ENCODE data around the gene SAMHD1.
A peak's percentile ranks its signal among the peaks of the same experiment; 100 is the strongest.
"Not testable (repeated sequence)": the region's sequence is repeated elsewhere in the genome, so short reads cannot be mapped to it uniquely, and the experiment has no call there.

SAMHD1 gene

DNA sequence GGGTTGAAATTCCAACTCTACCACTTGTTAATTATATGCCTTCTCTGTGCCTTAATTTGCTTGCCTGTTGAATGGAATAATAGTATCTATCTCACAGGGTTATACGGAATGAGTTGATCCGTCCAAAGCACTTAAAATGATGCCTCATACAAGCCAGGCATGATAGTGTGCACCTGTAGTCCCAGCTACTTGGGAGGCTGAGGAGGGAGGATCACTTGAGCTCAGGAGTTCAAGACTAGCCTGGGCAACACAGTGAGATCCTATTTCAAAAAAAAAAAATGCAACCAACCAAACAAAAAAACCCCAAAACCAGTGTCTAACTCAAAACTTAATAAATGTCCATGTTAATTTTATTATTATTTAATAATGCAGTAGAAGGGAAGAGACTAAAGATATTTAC lies 35.3 kb downstream of the SAMHD1 start:
- DNase-seq (ENCODE audit: low spot score) = no peak

DNA sequence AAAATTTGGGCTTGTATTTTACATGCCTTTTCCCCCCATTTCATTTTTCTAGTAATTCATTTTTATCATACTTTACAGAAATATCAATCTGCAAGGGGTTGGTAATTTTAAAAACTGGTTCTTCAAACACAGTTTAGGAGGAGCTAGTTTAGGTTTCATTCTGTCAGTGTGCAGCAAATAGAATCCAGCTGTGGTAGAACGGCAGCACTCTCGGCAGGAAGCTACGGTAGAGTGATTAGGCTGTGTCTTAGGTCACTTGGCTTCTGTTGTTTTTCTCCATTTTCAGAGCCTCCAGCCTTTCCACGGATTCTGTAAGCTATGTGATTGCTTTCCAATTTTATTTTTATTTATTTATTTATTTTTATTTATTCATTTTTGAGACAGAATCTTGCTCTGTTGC lies 42.9 kb downstream of the SAMHD1 start:
- no peak for DNase-seq (ENCODE audit: low spot score)

DNA sequence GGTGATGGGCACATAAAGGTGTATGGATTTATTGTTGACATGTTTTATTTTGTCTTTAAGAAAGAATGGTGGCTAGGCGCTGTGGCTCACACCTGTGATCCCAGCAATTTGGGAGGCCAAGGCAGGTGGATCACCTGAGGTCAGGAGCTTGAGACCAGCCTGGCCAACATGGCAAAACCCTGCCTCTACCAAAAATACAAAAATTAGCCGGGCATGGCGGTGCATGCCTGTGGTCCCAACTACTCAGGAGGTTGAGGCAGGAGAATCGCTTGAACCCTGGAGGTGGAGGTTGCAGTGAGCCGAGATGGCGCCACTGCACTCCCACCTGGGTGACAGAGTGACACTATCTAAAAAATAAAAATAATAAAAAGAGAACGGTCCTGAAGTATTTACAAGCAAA lies 45.4 kb downstream of the SAMHD1 start:
- not testable (repeated sequence) for DNase-seq (ENCODE audit: low spot score)

DNA sequence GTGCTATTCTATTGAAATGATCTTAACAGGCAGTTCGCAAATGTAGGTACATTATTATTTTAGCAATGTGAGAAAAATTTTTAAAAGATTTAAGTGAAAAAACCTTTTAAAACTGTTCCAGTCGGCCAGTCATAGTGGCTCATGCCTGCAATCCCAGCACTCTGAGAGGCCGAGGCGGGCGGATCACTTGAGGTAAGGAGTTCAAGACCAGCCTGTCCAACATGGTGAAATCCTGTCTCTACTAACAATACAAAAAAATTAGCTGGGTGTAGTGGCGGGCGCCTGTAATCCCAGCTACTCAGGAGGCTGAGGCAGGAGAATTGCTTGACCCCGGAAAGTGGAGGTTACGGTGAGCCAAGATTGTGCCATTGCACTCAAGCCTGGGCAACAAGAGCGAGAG lies 45.9 kb downstream of the SAMHD1 start:
- not testable (repeated sequence) for DNase-seq (ENCODE audit: low spot score)

DNA sequence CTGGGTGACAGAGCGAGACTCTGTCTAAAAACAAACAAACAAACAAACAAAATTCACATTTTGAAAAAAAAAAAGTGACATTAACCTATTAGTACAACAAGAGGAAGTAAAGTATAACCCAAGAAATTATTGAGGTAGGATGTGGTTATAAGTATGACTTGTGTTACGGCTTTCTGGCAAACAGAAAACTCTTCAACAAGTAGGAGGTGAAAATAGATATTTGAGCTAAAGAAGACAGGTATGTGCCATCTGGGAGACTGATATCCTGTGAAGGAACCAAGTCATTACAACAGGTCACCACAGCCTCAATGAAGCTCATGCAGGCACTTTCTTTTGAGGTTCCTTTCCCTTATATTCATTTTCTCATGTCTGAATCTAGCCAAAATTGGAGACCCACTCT lies 46.8 kb downstream of the SAMHD1 start:
- DNase-seq (ENCODE audit: low spot score) = no peak

DNA sequence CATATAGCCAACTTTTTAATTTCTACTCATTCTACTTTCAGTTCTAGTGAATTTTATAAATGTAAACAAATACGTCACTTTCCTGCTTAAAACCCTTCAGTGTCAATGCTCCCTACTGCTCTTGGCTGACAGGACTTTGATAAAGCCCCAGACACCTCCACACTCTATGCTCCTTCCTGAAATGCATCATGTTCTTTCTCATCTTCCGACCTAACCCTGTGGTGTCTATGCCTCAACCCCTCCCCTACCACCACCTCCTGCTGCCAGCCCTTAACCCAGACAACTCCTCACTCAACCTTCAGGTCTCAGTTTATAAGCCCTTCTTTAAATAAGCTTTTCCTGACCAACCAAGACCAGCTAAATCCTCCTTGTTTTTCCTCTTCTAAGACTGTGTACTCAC lies 56.5 kb downstream of the SAMHD1 start:
- DNase-seq (ENCODE audit: low spot score) = no peak

DNA sequence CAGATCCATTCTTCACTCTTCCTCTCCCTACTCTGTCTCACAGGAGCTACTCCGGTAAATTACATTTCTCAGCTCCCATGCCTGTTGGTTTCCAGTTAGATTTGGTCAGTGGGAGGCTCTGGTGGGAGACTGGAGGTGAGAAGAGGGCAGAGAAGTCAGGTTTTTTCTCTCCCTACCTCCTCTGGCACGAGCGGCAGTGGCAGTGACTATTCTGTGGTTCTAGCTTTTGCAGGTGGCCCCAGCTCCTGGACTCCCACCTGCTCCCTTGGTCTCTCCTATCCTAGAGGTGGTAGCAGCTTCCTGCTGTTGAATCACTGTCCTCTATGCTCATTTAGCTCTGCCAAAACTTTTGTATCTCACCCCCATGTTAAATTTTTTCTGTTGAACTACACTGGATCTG lies 57.7 kb downstream of the SAMHD1 start:
- no peak for DNase-seq (ENCODE audit: low spot score)

DNA sequence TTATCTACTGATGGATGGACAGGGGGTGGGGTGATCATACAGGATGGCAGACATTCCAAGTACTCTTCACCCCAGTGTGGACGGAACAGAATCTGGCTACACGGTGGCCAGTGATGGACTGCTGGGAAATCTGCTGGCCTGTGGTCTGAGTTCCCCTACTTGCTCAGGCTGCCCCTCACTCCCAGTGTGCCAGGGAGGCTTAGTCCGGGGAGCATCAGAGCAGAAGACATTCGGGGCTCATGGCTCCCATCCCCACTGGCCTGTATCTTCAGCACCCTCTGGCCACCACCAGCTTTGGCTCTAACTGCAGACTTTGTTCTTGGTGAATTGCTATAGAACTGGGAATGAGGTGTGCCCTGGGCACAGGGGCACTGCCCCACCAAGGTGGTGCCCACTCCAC lies 60.3 kb downstream of the SAMHD1 start:
- no peak for DNase-seq (ENCODE audit: low spot score)

DNA sequence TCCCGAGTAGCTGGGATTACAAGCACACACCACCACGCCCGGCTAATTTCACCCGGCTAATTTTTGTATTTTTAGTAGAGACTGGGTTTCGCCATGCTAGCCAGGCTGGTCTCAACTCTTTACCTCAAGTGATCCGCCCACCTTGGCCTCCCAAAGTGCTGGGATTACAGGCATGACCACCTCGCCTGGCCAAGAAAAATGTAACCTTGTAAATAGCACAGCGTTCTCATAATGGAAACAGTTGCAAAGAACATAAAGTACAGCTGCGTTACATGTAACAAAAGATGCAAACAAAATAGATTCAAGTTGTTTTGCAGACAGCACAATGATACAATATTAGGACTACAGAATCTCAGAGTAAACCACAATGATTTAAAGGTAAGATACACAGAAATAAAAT lies 60.9 kb downstream of the SAMHD1 start:
- no peak for DNase-seq (ENCODE audit: low spot score)

DNA sequence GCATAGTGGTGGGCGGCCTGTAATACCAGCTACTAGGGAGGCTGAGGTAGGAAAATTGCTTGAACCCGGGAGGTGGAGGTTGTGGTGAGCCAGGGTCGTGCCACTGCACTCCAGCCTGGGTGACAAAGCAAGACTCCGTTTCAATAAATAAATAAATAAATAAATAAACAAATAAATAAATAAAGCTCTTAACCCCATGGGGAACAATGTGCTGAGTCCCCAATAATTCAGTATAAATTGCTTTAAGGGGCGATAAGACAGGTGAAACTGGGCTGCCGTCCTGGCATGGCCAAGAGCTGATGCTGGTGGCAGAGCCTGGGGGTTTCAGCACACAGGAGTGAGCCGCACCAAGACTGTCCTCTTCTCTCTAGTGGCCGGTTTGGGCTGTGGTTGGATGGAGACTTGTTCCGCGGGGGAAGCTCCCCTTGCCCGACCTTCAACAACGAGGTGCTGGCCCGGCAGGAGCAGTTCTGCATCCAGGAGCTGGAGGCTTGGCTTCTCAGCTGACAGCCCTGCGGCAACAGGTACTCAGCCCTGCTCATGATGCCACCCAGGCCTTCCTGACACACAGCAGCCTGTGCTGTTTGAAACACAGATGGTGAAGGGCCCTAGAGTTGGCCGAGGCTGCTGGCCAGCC lies 62.5 kb downstream of the SAMHD1 start:
- no peak for DNase-seq (ENCODE audit: low spot score)

DNA sequence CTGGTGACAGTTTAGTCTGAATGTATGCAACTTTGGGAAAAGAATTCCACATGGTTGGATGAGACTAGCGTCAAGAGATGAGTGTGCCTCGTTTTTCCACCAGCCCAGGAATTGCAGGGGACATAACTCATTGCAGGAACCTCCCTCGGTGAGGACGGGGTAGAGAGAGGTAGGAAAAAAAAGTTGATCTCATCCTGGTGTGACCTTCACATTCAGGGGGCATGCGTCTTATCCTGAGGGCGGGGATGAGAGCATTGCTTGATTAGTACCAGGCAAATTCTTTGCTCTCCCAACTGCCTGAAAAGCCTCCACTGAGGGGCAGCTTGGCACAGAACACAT lies 63.8 kb downstream of the SAMHD1 start:
- no peak for DNase-seq (ENCODE audit: low spot score)

DNA sequence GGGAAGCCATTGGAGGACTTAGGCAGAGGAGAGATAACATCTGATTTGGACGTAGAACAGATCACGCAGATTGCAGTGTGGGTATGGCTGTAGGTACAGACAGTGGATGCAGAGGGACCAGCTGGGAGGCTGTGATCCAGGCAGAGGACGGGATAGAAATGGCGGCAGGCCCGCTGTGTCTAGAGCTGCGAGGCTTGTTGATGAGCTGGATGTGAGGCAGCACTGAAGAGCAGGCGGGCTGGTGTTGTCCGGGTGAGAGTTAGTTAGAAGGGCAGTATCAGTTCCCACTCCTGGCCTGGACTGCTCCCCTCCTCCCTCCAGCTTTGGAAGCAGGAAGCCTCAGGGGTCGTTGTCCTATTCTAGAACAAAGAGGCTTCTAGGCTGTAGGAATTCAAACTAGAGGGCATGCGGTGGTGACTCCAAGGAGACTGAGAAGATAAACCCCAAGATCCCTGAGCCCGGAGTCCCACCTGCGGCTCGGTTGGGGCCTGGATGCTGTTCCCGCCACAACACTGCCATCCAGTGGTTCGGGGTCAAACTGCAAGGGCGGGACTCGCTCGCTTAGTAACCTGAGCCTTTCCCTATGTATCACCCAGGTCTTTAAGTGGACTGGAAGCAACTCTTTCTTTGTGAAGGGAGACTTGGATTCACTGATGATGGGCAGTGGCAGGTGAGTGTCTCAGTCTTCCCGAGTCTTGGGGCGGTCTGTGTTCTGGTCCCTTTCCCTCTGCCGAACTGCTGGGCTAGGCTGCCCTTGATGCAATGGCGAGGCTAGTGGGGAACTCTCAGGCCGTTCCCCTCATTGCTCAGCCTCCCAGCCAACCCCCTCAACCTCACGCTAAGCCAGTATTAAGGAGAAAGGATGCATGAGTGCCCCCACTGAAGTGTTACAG lies 64.4 kb downstream of the SAMHD1 start:
- DNase-seq (ENCODE audit: low spot score) = peak; percentile 86

DNA sequence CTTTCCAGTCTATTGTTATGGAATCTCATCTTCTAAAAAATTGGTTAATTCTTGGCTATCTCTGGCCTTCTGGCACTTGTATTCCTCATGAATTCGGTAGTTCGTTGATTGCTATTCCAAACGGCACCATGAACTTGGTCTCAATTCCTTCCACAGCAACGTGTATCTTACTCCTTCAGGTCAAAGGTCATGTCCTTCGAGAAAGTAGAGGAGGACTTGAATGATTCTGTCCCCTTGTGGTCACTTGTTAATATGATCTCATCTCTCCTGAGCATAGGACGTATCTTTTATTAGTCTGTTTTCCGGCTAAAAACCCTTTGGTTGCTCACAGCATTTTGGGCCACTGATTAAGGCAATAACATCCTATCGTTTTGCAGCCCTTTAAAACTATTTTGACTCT lies 66.2 kb downstream of the SAMHD1 start:
- DNase-seq (ENCODE audit: low spot score) = no peak

DNA sequence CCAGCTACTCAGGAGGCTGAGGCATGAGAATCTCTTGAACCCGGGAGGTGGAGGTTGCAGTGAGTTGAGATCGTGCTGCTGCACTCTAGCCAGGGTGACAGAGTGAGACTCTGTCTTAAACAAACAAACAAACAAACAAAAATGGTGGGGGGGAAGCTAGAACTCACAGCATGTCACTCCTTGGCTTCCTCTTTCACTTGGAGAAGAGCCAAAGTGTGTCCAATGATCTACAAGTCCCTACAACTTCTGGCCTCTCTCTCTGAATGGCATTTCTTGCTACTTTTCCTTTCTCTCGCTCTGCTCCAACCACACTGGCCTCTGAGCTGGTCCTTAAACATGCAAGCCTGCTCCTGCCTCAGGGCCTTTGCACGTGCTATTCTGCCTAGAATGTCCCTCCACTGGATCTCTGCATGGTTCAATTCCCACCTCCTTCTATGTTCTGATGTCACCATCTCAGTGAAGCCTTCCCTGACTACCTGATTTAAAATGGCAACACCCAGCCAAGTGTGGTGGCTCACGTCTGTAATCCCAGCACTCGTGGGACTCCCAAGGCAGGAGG lies 67.5 kb downstream of the SAMHD1 start:
- no peak for DNase-seq (ENCODE audit: low spot score)

DNA sequence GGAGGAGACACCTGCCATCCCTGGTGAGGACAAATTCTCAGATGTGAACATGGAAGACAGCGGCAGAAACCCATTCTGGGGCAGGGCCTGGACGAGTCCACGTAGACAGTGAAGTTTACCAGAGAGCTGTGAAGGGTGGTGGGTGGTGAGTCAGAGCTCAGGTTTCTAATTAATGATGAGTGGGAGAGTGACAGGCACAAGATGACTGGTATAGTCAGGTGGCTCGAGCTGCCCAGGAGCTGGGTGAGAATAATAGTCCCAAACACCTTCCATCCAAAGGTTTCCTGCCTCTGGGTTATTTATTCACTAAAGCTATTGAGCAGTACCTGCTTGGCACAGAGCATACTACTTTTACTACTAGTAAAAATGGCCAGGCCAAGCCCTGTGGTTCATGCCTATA lies 69.6 kb downstream of the SAMHD1 start:
- no peak for DNase-seq (ENCODE audit: low spot score)

DNA sequence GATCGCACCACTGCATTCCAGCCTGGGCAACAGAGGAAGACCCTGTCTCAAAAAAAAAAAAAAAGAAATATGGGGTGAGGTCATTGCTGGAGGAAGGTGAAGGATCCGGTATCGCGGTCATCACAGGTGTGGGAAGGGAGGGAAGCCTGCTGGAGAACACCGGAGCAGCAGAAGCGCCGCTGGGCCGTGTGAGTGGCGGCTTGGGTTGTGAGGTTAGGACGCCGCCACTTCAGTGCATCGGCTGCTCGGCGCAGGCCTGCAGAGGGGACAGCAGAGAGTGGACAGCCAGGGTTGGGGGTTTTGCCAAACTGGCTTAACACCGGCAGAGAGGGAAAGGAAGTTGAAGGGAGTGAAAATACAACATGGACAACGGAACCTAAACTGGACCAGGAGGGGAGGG lies 70.2 kb downstream of the SAMHD1 start:
- DNase-seq (ENCODE audit: low spot score) = no peak

DNA sequence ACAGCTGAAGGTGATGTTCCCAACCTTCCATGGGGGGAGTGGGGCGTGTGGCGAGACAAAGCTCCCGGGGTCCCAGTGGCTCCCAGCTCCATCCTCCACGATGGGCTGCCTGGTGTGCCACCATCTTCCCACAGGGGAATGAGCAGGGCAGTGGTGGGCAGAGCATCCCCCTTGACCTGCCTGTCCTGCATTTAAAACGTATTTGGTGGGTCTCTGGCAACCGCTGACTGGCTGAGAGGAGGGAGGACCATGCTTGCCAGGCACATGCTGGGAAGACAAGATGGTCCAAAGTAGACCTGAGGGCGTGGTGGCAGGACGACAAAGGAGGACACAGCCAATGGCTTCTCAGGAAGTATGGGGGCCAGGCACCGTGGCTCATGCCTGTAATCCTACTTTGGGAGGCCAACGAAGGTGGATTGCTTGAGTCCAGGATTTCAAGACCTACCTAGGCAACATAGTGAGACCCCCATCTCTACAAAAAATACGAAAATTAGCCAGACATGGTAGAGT lies 70.7 kb downstream of the SAMHD1 start:
- DNase-seq (ENCODE audit: low spot score) = no peak

DNA sequence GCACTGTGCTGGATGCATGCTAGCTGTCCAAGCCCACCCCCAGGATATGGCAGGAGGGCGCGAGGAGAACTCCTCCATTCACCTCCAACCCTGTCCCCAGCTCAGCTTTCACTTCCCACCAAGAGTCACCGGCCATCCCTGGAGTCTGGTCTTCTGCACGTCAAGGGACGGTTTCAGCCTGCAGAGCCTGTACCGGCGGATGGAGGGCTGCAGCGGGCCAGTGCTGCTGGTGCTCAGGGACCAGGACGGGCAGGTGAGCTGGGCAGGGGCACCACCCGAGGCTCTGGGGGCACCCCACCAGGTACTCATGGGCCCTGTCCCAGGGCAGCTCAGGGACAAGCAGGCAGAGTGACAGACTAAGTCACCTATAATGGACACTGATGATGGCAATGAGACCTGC lies 72.6 kb downstream of the SAMHD1 start:
- DNase-seq (ENCODE audit: low spot score) = no peak

DNA sequence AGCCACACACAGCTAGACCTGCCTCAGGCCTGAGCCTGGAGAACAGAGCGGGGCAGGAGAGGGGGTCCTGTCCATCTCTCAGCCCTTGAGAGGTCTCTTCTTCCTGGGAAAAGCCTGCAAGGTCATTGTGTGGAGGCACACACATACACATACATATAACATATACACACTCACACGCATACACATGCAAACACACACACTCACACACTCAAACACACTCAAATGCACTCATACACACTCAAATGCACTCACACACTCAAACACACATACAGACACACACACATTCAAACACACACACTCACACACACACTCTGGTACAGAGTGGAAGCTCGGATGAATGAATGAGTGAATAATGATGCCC lies 75.1 kb downstream of the SAMHD1 start:
- no peak for DNase-seq (ENCODE audit: low spot score)

DNA sequence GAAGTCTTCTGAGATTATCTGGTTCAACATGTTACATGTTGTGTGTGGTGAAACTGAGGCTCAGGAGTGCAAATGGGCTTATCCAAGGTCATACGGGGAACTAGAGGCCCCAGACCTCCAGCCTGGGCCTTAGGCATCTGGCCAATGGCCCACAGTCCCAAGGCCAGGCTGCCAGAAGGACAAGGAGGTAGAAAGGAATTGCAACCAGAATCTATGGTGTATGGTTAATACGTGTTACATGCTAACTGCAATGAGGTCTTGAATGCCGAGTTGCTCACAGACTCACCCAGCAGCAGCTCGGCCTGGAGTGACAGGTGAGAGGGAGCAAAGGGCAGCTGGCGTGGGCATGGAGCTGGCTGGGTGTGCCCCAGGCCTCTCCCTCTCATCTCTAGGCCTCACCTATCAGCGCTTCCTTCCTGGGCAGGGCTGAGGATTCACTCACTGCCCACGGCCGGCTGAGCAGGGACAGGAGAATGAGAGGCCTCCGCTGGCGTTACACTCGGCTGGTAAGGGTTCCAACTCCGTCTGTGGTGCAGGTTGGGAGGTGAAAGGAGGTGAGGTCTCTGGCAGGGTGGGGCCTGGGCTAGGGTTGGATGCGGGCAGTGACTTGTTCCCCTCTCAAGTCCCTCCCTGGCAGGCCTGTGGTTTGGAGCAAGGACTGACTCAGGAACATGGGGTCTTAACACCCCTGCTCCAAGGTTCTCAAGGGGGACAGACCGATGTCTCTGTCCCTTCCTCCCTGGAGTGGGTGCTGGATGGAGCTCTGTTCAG lies 75.6 kb downstream of the SAMHD1 start, which contains the start of gene TLDC2:
Gene TLDC2 (plus strand): TSS at position 437 of the 771 bp plus-strand sequence. CDS start 37 bp downstream, at position 474.
- DNase-seq (ENCODE audit: low spot score) = no peak

DNA sequence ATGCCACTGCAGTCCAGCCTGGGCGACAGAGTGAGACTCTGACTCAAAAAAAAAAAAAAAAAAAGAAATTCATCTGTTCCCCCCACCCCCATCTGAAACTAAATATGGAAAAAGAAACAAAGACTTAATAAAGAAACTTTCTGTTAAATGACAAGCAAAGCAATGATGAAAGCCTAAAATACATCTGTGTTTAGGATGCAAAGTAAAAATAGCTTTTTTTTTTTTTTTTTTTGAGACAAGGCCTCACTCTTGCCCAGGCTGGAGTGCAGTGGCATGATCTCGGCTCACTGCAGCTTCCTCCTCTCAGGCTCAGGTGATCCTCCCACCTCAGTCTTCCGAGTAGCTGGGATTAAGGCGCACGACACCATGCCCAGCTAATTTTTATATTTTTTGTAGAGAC lies 76.4 kb downstream of the SAMHD1 start:
- DNase-seq (ENCODE audit: low spot score) = not testable (repeated sequence)

DNA sequence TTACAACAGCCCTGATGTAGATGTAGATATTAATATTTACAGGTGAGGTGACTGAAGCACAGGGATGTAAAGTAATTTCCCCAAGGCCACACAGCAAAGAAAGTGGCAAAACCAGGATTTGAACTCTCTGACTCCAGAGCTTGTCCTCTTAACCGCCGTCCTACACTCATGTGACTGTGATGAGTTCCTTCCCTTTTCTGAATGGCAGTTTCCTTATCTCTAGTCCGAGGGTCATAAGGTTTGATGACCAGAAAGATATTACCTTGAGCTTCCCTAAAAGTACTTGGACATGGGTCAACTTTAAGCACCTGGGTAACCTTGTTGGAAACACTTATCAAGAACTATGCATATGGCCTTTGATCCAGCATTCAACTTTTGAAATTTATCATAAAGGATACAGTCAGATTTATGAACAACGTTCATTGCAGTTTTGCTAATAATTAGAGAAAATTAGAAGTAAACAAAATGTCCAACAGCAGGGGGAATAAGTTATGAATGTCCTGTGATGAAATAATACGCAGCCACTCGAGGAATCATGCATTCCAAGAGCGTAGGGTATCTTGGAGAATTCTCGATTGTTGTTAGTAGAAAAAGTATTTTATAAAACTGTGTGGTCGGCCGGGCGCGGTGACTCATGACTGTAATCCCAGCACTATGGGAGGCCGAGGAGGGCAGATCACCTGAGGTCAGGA lies 77.9 kb downstream of the SAMHD1 start:
- no peak for DNase-seq (ENCODE audit: low spot score)
